HG03439 (cell line): Measurements from ENCODE around the gene NCAPG2.

Source experiments
- ATAC-seq: cut with Tn5 transposase; IDR thresholded peaks from one replicate; pipeline ENCODE4 v1.9.1; 2021; ENCODE audit warnings: mild to moderate bottlenecking, moderate library complexity; ENCODE audit not compliant: unreplicated experiment

Gene NCAPG2

DNA sequence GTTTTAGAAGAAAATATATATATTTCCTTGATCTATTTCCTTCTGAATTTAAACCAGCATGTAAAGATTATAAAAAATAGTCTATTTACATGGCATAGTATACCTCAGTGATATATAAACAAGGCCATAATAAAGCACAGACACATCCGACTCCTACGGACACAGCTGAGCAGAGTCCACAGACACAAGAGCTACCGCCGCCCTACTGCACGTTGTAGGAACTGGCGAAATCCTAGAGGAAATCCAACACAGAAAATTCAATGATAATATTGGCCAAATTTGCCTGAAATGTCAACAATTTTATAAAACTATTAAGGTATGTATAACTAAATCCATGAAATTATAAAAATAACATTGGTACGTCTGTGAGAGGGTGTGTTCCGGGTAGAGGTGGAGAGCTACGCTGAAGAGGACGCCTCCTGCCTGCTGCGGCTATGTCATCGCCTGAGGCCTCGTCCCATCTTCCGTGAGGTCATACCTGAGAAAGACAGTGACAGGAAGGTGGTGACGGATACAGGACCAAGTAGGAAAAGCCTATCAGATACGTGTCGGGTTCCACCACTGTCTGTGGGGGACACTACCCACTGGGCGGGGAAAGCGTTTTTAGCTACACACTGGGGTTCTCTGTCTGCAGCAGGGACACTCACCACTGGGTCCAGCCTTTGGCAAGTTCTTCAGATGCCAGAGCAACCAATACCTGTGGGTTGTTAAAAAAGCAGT, 29.3 kb upstream of the NCAPG2 start:
- ATAC-seq = no peak

DNA sequence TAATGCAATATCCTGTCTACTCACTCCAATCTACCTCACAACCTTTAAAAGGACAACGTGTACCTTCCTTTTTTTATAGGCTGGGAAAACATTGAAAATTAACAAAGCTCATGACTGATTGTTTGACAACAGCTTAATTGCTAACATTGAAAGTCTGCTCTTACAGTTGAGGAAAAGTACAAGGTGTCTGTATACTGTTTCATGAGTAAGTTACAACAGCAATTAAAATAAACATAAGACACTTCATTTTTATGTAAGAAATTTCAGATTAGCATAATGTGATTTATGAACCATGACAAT, 28.6 kb upstream of the NCAPG2 start:
- no peak for ATAC-seq

- ATAC-seq = no peak
Observed at GRCh38 chr7:158732494-158733219, 28.1 kb upstream of the NCAPG2 start.

- no peak for ATAC-seq
Observed at GRCh38 chr7:158731761-158732160, 27.2 kb upstream of the NCAPG2 start.

DNA sequence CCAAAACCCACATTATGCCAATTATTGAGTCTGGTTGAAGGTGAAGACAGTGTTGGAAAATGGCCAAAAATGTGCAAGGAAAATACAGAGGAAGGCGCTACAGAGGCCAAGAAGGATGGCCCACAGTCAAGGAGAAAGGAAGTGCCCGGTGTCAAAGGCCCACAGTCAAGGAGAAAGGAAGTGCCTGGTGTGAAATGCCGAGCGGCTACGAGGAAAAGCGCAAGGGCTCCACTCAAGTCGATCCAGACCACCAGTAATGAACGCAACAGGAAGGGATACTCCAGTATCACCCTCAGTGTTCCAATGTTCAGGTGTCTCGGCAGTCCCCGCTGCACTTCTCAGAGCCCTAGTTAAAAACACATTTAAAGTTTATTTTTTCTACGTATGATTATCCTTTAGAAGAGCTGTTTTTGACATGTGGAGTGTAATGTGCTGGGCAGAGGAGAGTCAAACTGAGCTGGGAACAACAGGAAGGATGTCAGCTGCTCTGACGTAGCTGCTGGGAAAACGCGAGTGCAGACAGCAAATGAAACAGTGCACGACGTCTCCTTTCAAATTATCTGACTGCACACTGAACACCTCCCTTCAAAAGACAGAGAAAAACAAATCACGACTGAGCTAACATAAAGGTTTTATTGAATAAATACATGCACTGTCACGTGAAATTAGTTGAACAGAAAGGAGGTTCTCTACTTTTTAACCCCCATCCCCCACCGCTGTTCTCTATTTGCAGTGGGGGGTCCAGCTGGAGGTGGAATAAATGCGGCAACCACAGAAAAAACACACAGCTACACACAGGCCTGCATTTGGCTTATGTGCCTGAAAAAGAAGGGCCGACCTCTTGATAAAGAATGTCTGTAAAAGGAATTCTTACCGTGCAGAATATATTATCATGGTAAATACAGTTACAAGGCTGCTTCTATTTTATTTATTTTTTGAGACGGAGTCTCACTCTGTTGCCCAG, 26.1 kb upstream of the NCAPG2 start:
- ATAC-seq = no peak

DNA sequence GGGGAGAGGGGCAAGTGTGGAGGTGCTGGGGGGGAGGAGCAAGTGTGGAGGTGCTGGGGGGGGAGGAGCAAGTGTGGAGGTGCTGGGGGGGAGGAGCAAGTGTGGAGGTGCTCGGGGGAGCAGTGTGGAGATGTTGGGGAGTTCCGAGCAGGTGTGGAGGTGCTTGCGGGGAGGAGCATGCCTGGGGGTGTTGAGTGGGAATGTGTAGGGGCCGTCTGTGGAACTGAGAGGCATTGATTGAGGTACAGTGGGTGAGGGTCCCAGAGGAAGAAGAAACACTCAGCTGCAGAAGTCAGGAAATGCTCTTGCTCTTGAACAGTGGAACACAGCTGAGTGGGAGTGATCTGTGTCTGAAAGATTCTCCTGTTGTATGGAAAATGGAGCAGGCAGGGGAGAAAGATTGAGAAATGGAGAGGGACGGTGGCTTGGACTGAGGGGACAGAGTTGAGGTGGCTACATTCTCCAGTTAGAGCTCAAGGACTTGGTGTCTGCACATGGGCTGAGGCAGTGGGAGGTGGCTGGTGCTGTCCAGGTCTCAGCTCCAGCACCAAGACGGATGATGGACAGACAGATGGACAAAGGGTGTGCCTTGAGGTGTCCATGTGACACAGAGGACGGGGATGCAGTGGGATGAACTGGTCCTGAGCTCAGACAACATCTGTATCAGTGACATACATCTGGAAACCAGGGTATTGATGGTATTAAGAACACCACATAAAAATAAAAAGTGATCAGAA, 25.2 kb upstream of the NCAPG2 start:
- ATAC-seq = no peak

- ATAC-seq = no peak
Observed at GRCh38 chr7:158728911-158729645, 24.5 kb upstream of the NCAPG2 start.

- ATAC-seq = no peak
Observed at GRCh38 chr7:158727690-158728089, 23.1 kb upstream of the NCAPG2 start.

GRCh38 chr7:158726277-158726807, 21.7 kb upstream of the NCAPG2 start:
- ATAC-seq = no peak

DNA sequence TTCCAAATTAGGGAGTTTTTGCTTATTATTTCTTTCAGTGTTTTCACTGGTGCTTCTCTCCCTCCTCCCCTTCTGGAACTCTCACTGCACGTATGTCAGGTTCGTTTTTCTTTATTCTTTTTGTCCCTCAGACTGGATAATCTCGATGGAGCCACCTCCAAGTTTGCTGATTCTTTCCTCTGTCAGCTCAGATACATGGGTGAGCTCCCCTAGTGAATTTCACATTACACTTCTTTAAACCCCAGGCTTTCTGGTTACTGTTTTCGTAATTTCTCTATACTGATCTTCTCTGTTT, 20.8 kb upstream of the NCAPG2 start:
- ATAC-seq = no peak

- no peak for ATAC-seq
Observed at GRCh38 chr7:158724658-158725505, 20.3 kb upstream of the NCAPG2 start.

DNA sequence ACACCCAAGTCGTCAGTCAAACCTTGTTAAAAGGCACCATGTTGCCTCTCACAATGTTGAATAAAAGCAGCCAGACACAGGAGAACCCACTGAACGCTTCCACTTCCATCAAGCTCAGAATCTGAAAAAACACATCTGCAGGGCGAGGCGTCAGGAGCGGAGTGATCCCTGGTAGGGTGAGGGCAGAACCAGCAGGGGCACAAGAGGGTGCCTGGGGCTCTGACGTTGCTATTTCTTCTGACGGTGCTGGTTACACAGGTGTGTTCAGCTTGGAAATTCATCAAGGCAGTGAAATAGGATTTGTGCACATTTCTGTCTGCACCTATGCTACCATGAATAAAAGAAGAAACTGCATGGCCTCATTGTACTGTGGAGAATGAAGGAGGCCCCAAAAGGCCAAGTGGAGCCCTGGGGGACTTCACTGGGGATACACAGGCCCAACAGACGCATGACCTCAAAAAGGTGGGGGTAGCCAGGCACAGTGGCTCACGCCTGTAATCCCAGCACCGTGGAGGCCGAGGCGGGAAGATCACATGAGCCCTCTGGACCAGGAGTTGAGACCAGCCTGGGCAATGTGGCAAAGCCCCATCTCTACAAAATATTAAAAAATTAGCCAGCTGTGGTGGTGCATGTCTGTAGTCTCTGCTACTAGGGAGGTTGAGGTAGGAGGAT, 19.2 kb upstream of the NCAPG2 start:
- ATAC-seq = no peak

DNA sequence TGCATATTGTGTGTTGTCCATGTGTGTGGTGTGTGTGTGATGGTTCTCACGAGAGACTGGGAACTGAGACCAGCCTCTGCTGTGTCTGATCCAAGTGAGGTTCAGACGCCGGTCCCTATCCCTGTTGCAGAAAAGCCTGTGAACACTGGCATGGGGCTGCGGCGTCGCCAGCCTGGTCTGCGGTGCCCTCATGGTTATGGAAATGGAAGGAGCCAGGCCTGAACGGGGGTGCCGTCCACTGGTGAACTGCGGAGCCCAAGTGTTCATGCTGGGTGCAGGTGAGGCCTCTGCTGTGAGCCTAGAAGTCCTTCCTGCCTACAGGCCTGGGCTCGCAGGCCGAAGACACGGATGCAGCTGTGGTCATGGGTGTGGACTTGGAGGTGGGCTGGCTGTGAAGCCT, 18.7 kb upstream of the NCAPG2 start:
- no peak for ATAC-seq

DNA sequence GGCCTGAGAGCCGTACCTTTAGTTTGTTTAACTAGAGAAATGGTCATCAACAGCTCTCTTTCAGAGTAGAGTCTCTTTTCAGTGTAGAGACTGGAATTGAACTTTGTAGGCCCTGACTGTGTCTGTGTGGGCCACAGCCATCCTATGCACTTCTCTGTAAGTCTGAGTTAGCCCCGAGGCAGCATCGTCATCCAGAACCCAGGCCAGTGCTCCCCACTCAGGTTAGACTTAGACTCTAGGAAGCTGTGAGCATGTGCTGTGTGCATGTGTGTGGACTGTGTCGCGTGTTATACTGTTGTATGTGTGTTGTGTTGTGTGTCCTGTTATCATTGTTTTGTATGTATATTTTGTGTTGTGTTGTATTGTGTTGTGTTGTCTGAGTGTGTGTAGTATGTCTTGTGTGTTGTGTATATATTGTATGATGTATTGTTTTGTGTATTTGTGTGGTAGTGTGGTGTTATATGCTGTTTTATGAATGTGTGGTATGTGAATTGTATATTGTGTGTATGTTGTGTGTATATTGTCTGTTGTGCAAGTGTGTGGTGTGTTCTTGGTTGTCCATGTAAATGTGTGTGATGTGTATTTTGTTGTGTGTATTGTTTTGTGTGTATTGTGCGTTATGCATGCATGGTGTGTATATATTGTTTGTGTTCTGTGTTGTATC, 18.1 kb upstream of the NCAPG2 start:
- ATAC-seq = no peak

DNA sequence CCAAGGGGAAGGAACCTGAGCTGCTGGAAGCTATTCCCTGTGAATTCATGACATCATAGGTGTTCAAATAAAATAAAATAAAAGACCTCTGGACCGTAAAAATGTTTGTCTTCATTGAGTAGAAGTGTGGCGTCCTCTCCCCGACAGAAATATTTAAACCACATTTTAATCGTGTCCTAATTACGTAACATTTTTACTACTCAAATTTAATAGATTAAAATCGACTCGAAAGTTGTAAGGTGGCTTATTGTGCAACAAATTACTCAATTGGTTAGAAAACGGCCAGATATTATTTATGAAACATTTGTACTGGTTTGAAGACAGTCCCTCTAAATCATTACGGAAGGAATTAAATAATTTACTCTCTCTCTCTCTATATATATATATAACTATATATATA, 15.5 kb upstream of the NCAPG2 start:
- no peak for ATAC-seq

- ATAC-seq = no peak
Observed at GRCh38 chr7:158716802-158717201, 12.2 kb upstream of the NCAPG2 start.

DNA sequence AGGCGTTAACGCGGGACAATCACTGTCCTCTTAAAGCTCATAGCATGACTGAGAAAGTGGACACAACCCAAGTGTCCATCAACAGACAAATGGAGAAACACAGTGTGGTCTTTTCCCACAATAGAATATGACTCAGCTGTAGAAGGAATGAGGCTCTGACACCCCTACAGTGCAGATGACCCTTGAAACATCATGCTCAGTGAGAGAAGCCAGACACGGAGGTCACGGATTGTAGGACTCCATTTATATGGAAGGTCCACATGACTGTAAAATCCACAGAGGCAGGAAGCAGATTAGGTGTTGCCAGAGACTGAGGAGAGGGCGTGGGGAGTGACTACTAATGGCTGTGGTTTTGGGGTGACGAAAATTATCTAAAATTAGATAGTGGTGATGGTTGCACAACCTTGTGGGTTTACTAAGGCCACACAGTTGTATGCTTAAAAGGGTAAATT, 6.1 kb upstream of the NCAPG2 start:
- ATAC-seq = no peak

- no peak for ATAC-seq
Observed at GRCh38 chr7:158707610-158708009, 3.0 kb upstream of the NCAPG2 start.
